NCI-H510A treated with DMSO at 0.1 percent for 48 hours (cell line): ENCODE data around the gene EIF1.
"Not testable (repeated sequence)": the region's sequence is repeated elsewhere in the genome, so short reads cannot be mapped to it uniquely, and the experiment has no call there.

Experiments used
- DNase-seq: peaks from one replicate; lab custom pipeline; 2025; lab: John Stamatoyannopoulos, UW

The EIF1 gene

DNA sequence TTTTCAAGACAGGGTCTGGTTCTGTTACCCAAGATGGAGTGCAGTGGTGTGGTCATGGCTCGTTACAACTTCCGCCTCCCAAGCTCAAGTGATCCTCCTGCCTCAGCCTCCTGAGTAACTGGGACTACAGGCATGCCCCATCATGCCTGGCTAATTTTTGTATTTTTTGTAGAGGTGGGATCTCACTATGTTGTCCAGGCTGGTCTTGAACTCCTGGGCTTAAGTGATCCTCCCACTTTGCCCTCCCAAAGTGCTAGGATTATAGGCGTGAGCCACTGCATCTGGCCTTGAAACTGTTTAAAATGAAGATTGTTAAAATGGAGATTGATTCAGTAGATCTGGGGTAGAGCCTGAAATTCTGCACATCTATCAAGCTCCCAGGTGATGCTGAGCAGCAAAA is 12.2 kb downstream of the EIF1 start:
- DNase-seq: not testable (repeated sequence)

DNA sequence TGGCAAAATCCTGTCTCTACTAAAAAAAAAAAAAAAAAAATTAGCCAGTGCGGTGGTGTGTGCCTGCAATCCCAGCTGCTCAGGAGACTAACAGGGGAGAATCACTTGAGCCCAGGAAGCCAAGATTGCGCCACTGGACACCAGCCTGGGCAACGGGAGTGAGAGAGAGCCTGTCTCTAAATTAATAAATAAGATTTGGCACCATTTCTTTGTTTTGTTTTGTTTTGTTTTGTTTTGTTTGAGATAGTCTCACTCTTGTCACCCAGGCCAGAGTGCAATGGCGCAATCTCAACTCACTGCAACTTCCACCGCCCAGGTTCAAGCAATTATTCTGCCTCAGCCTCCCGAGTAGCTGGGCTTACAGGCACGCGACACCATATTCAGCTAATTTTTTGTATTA is 14.0 kb downstream of the EIF1 start:
- DNase-seq: no peak

DNA sequence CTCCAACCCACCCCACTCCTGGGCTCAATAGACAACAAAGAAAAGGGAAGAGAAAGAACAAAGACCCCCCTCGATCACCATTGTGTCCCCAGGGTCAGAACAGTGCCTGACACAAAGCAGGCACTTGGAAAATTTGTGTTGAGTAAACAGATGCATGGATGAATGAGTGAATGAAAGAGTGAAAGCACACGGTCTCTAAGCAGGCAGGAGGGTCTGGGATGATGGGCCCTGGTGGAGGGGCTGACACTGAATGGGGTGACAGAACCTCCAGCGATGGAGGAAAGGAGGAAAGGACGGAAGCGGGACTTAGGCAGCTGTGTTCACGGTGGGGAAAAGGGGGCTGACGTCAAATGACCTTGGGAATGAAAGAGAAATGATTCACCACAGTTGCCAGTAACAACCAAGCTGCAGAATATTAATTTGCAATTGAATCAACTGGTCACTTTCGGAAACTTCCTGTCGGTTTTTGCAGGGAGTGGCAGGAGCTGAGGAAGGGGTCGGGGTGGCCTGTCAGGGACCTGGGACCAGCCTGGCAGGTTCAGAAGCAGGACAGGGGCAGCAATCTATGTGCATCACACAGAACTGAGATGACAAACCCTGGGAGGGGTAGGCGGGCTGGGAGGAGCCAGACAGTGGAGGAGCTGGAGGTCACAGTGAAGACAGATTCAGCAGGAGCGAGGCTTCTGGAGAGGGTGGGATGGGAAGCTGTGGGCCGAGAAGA is 16.7 kb downstream of the EIF1 start:
- DNase-seq: no peak

DNA sequence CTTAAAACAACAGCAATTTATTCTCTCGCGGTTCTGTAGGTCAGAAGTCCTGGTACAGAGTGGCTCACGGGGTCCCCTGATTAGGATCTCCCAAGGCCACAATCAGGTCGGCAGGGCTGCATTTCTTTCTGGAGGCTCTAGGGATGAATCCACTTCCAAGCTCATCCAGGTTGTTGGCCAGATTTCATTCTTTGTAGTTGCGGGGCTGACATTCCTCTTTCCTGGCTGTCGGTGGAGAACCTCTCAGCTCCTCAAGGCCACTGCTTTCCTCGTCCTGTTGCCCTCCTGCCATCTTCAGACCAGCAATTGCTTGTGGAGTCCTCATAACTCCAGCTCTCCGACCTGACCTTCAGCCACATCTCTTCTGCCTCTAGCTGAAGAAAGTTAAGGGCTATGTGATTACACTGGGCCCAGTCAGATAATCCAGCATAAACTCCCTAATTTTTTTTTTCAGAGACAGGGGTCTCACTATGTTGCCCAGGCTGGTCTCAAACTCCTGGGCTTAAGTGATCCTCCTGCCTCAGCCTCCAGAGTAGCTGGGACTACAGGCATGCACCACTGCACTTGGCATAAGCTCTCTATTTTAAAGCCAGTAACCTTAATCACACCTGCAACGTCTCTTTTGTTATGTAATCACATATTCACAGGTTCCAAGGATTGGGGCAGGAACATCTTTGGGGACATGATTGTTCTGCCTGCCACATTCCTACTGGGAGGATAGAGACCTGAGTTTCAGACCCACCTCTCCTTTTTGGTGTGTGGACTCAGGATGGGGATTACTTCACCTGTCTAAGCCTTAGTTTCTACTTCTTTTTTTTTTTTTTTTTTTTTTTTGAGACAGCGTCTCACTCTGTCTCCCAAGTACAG is 19.4 kb downstream of the EIF1 start:
- no peak for DNase-seq

DNA sequence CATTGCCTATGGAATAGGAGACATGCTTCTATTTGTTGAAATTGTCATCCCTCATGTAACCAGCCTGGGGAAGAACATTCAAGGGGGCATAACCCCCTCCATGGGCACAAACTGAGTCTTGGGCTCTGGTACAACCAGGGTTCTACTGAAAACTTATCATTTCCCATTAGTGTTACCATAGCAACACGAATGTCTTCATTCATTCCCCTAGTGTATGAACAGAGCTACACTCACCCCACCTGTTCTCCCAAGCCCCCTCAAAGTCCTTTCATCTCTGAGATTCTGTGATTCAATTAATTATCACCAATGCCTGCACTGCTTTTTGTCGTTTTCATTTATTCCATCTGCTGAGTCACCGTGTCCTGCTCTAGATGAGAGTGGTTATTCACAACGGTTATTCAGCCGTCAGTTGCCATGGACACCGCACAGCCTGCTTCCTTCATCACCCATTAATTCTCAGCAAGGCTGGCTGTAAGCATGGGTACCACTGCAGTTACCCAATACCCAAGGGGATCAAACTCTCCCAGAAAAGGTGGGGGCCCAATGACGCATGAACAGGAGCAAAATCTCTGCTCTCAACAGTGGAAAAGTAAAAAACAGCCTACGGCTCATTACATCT is 21.9 kb downstream of the EIF1 start:
- DNase-seq: no peak

- DNase-seq: no peak
Observed at GRCh38 chr17:41711669-41712400, 23.1 kb downstream of the EIF1 start, which contains the start of gene GAST. Gene GAST, plus strand, starts transcription at chr17:41712331. Its CDS starts 3,106 bp downstream, at chr17:41715437.

DNA sequence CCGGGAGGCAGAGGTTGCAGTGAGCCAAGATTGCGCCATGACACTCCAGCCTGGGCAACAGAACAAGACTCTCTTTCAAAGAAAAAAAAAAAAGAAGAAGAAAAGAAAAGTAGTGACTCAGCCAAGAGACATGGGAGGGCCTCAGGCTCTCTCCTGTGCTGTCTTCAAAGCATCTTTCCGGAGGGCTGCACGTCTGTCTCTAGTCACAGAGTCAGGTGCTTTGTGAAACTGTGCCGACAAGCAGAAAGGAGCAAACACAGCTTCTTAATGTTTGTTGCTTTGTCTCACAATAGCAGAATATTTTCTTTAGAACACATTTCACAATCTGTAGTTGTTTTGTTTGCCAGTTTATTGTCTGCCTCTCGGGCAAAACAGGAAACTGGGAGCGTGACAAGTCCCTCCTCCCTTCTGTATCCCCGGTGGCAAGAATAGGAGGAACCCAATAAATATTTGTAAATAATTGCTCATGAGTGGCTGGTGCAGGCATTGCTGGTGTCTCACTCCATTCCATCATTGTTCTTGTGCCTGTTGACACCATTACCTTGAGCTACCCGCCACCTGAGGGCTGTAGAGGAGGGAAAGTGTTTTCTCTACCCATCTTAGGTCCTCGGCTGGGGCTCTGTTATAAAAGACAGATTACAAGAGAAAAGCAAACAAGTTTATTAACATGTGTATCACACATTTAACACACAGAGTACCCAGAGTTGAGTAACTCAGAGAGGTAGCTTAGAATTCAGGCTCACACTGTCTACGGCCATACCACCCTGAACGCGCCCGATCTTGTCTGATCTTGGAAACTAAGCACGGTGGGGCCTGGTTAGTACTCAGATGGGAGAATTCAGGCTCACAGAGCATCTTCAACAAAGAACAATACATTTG is 29.0 kb downstream of the EIF1 start:
- peak; percentile 66 for DNase-seq

GRCh38 chr17:41718287-41718645 is 29.6 kb downstream of the EIF1 start:
- peak; percentile 66 for DNase-seq

- no peak for DNase-seq
Observed at GRCh38 chr17:41722231-41722630, 33.5 kb downstream of the EIF1 start.

GRCh38 chr17:41723801-41724475 is 35.3 kb downstream of the EIF1 start:
- DNase-seq: no peak

DNA sequence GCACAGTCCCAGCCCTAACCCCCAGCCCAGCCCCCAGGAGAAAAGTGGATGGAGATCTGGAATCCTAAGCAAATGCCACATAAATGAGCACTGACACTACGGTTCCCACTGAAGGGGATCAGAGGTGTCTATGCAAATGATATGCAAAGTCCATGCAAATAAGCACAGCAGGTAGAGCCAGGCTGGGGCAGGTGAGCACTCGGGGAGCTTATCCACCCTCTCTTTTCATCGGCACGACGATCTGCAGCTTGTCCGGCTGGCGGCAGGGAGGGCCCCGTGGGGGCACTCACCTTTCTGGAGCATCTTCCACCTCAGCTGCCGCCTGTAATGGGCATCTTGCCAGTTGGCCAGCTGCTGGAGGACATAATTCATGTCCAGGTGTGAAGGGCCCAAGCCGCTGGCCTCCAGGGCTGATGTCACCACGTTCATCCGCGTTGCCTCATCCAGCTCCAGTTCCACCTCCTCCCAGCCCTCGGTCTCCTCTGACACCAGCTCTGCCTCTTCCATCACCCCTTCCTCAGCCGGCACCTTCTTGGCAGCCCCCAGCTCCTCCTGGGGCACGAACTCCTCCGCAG is 35.9 kb downstream of the EIF1 start:
- DNase-seq: peak; percentile 55

GRCh38 chr17:41725134-41725533 is 36.4 kb downstream of the EIF1 start:
- DNase-seq: no peak

DNA sequence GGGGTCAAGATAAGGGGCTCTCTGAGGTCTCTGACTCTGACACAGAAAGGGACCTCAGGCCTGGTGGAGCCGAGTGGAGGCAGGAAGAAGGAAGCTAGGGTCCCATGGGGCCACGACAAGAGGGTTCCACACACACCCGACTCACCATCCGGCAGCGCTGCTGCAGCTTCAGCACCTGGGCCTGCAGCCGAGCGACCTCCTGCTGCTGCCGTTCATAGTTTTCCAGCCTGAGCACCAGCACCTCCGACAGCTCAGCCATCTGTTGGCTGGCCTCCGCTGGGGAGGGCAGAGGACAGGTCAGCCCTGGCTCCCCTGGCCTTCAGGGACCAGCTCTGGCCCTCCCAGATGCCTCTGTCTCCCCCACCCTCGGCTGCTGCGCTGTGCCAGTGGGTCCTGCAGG is 39.4 kb downstream of the EIF1 start:
- no peak for DNase-seq

GRCh38 chr17:41730479-41730878 is 41.8 kb downstream of the EIF1 start:
- no peak for DNase-seq

DNA sequence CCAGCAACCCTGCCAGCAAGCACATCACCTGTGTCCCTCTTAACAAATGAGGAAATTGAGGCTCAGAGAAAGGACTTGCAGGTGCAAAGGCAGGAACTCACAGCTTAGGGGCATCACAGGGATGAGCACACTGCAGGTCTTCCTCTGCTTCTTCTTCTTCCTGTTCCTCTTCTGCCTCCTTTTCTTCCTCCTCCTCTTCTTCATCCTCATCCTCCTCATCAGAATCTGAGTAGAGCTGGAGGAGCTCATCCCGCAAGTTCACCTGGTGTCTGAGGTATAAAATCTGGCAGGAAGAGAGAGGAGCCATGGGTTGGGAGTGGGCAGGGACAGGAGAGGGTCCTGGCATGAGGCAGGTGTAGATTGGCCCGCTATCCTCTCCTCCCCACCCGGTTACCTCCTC is 43.2 kb downstream of the EIF1 start:
- no peak for DNase-seq

DNA sequence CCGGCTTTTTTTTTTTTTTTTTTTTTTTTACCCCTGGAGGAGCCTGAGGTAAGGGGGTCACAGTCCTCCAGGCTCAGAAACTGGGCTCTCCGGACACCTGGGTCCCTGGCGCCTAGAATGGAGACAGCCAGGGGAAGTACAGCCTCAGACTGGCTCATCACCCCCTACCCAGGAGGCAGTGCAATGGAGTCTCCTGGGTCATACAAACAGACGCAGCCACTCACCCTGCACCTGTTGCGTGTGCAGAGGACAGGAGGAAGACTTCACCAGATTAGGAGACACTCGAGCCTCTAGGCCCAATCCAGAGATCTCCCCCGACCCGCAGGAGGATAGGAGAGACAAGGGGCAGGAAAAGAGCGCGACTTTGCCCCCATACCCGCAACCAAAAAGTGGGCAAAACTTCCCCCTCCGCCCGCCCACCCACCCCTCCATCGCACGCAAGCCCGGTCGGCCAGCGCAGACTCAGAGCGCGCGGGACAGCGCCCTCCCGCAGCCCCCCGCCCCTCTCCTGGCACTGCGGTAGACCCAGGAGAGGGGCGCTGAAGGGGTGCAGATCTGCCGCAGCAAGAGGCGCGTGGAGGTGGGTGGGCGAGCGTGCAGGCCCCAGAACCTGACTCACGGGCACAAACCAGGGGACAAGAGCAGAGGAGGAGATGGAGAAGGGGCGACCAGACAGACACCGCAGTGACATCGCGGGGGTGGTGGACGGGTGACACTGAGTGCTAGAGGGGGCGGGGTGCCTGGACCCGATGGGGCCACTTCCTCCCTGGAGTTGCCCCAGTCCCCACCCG is 44.9 kb downstream of the EIF1 start:
- no peak for DNase-seq

- DNase-seq: peak; percentile 61
Observed at GRCh38 chr17:41734139-41734948, 45.7 kb downstream of the EIF1 start, which contains the start of gene HAP1. Gene HAP1, minus strand, starts transcription at chr17:41734643. Its CDS starts 9 bp downstream, at chr17:41734634.

- no peak for DNase-seq
Observed at GRCh38 chr17:41734949-41735313, 46.2 kb downstream of the EIF1 start.

GRCh38 chr17:41735744-41736143 is 47.1 kb downstream of the EIF1 start:
- no peak for DNase-seq
